Medulla oblongata (tissue), 1 donor: ENCODE measurements around the gene ASIC1.

ENCODE experiments used
- DNase-seq: peaks from one replicate; pipeline ENCODE4 v3.0.0-alpha.2; 2015; ENCODE audit errors: extremely low spot score

ASIC1 gene

DNA sequence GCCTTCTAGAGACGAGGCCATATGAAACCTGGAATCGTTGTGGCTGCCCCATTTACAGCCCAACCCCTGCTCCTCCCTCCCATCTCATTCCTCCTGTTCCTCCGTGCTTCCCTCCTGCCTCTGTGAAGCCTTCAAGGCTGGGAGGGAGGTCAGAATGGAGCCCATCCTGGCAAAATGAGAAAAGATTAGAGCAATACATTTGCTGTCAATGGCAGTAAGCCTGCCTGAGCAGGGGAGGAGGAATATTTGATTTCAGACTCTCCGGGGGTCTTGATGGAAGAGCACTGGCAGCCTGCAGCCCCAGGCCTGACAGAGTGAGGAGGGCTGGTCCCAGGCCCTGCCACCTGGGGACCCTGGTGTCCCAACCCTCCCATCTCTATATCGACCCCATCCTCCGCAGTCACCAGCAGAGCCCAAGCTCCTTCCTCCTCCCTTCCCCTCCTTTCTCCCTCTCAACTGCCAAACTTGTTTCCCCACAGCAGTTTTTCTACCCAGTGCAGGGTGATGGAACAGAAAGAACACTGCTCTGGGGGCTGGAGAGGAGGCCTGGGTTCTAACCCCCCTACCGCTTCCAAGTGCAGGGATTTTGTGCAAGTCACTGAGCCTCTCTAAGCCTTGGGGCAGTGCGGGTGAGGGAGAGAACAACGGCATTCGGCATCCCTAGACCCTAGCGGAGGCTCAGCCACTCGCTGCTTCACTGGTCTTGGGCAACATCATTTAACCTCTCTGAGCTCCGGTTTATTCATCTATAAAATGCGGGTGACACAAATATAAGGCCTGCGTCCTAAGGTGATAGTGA is 16.1 kb upstream of the ASIC1 start:
- no peak for DNase-seq

DNA sequence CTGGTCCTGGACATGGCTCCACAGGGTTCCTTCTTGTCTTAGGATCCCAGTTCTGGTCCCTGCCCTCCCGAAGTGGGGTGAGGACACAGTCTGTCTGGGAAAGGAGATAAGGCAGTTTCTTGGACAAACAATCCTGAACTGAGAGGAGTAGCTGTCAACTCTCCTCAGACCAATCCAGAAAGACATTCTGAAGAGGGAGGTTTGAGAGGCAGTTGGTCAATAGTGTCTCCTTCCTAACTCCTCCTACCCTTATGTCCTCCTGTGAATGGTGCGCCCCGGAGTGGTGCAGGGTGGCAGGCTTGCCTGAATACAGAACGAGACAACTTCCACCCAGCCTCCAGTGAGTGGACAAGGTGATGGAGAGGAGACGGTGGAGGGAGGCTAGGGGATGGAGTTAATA is 15.4 kb upstream of the ASIC1 start:
- no peak for DNase-seq

DNA sequence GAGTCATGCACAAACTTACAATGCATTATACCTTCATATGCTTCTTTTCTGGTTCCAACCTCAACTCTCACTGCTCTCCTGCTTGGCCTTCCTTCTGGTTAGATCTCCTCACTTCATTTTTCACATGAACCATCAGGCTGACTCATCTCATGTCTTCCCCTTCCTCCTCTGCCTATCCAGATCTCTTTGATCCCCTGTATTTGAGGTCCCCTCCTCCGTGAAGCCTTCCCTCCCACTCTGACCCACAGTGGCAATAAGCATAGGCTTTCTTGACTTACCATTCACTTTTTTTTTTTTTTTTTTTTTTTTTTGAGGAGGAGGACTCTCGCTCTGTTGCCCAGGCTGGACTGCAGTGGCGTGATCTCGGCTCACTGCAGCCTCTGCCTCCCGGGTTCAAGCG is 14.7 kb upstream of the ASIC1 start:
- DNase-seq: no peak

DNA sequence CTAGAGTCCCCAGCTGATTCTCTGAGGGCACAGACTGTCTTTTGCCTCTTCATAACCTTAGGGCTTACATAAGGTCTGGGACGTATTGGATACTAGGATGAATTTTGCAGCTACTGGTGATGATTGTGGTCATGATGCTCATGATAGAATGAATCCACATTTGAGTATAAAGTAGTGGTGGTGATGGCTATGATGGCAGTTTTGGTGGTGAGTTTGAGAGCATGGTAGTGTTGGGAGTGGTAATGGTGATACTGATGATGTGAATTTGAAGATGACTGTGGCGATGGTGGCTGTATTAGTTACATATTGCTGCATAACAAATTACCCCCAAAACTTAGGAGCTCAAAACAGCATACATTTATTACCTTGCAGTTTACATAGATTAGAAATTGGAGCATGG is 14.1 kb upstream of the ASIC1 start:
- no peak for DNase-seq

DNA sequence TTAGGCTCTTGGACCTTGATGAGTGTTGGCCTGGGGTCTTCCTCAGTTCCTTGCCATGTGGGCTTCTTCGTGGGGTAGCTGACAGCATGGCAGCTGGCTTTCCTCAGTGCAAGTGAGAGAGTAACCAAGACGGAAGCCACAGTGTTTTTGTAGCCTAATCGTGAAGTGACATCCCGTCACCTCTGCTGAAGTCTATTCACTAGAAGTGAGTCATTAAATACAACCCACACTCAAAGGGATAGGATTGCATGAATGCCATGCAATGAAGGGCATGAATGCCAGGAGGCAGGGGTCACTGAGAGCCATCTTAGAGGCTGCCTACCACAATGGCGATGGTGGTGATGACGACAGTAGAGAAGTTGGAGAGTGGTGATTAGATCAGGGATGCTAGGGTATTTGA is 13.5 kb upstream of the ASIC1 start:
- DNase-seq: no peak

DNA sequence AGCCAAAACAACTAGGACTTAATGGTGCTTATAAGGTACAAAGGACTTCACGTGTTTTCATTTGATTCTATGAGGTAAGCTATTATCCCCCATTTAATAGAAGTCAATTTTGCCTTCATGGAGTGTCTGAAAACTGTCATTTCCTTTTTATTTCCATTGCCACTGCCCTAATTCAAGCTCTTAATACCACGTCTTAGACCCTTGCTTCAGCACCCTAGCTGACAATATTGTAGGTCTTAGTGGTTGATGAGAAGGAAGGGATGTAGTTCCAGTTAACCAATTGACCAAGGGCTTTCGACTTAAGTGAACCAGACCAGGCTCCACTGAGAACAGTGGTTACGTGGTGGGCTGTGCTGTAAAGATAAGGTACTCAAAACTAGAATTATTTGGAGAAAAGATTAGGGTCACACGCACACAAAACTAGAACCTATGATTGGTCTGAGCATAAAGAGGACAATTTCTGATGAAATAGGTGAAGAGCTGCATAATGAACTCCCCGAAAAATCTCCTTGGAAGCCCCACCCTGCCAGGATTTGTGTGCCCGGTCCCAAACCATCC is 9.6 kb upstream of the ASIC1 start:
- DNase-seq: no peak

DNA sequence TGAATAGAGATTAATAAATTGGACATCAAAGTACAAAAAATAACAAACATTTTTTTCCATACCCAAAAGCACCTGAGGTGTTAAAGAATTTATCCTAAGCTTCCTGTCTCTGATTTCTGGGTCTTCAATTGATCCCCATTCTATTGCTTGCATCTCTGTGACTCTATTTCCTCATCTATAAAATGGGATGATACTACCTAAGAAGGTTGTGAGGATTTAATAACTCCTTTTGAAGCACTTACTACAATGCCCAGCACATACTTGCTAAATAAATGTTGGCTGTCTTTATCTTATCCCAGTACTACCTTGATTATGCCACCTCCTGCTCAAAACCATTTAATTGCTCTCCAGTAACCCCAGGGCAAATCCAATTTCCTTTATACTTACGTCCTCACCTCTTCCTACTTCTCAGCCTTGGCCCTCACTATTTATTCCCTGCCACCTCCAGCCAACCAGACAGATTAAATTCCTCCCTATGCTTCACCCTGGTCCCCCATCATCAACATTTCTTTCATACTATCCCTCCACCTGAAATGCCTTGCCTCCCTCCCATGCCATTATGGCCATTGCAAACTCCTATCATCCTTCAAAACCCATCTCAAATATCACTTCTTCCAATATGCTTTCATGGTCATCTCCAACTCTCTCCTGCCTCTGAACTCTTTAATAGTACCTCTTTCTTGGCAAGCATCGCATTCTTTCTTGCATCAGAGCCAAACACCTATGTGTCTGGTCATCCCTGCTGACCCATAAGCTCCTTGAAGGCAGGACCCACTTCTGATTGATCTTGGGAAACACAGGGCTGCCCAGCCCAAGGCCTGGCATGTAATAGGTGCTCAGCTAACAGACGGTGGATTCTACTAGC is 7.9 kb upstream of the ASIC1 start:
- no peak for DNase-seq

DNA sequence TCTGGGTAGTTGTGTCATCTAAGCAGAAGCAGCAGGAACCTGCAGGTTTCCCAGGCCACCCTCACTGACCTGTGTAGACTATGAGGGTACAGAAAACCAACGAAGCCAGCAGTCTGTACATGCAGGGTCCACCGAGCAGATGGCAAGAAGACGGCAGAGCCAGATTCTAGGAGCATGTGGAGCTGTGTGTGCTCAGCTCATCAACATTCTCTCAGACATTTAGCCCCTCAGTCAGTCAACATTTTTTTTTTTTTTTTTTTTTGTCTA is 7.3 kb upstream of the ASIC1 start:
- no peak for DNase-seq

DNA sequence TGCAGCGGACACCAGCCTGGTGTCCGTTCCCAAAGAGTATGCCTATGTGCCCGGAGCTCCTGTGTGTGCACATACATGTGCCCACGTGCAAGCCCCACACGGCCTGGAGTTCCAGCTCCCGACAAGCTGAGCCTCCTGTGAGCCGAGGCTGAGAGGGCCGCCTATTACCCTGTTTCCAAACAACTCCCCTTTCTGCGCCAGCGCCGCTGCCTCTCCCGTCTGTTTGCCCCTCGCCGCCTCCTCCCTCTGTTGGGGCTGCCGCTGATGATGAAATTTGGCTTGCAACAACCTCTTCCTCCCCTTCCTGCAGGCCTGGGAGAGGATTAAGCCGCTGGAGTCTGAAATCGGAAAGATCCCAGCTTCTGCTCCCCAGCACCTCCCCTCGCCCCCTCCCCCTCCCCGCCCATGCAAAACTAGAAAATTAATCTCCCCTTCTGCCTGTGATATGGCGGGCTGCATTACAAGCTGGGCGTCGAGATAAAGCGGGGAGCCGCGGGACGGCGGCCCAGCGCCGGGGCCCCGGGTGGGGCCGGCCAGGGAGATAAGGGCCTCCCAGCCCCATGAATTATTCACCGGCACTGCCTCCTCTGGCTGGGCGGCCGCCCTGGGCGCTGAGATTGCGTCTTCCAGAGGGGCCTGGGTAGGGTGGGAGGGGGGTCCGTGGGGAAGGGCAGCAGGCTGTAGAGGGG is 6.8 kb upstream of the ASIC1 start:
- DNase-seq: no peak

DNA sequence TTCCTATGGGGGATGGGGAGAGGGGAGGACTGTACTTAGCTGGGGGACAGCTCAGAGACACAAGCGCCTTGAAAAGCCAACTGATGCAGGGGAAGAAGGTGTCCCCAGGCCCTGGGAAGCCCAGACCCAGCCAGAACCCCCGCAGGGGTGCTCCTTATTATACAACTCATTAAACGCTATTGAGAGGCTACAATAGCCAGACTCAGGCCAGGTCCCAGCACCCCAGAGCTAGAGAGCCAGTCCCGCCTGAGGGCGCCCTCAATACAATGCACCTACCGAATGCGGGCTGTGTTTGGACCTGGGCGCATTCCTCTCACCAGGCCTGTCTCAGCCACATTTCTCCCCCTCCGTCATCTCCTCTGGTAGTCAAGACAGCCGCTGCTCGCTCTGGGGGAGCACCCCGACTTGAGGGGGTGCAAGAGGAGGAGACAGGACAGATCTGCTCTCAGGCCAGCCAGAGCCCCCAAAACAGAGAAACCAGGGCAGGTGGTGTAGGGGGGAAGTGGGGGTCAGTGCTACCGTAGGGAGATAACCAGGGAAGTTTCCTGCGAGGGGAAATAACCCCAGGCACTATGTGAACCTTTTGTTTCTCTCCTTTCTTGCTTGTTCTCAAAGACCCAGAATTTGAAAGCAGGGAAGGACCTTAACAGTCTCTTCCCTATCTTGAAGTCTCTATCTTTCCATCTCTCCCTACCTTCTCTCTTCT is 6.1 kb upstream of the ASIC1 start:
- no peak for DNase-seq

DNA sequence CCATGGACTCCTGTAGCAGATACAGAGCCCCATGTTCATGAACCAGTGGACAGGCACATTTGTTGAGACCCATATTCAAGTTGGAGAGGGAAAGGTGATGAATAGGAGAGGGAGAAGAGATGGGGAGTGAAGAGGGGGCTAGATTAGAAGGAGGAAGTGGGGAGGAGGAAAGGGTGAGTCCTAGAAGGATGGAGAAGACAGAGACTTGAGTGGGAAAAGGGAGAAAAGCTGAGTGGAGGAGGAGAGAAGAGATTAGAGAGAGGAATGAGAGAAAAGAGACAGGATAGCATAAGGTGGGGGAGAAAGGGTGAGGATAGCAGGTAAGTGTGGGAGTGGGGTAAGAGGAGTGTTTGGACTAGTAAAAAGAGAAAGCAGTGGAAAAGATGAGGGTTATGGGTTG is 4.9 kb upstream of the ASIC1 start:
- no peak for DNase-seq

DNA sequence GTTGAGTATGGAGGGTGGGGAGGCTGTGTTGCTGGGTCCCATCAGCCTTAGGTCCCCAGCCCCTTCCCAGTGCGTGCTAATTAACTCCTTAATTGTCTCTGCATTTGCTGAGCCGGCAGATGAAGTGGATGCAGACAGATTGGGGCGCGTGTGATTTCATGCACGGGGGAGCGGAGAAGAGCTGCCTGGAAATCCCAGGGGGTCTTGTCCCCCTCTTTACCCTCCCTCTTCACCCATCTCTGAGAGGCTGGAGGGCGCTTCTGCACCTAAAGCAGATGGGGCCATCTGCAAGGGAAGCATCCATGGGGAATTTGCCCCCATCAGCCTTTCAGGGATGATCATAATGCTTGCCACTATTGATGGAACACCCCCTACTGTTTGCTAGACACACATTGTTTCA is 4.4 kb upstream of the ASIC1 start:
- no peak for DNase-seq

DNA sequence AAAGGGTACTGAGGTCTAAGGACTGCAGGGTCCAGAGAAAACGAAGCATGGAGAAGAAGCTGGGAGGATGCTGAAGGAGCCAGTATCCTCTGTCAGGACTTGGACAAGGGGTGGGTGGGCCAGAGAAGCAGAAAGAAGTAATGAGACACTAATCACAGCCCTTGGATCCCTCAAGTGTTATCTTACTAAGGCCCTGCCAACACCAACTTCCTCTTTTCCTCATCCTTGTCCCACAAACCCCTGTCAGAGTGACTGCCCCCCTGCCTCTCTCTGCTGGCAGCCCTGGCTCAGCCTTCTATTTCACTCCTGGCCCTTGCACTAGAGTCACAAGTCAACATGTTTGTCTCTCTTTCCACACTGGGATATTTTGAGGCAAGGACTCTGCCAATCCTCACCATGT is 3.8 kb upstream of the ASIC1 start:
- DNase-seq: peak; percentile 37

DNA sequence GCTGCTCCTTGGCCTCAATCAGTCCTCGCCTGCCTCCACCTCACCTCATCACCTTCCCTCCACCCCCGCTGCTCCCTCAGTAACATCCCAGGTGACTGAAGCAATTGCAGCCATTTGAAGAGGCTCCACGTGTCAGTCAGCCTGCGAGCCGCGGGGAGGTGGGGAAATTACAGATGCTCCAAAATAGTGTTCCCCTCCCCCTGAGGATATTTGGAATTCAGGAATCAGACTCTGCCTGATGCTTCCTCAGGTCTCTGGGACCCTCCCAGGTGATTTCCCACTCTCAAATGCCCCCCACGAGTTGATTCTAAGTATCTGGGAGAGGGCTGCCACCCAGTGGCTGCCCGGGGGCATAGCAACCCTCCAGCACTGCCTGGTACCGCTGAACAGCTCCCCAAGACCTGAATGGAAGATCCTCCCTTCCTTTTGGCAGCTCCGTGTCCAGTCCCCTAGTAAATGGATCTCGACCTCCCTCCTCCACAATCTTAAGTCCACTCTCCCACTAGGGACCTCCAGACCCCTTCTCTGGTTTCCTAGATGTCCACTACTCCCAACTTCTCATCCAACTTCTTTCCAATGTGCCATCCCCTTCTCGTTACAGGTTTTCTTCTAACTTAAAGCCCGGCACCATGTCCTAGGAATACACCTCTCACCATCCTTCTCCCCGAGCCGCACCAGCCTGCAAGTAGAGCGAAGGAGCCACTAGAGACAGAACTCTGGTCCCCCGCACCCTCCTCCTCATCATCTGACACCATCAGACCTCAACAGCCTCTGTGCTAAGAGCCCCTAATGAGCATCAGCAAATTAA is 1.4 kb upstream of the ASIC1 start:
- peak; percentile 69 for DNase-seq

DNA sequence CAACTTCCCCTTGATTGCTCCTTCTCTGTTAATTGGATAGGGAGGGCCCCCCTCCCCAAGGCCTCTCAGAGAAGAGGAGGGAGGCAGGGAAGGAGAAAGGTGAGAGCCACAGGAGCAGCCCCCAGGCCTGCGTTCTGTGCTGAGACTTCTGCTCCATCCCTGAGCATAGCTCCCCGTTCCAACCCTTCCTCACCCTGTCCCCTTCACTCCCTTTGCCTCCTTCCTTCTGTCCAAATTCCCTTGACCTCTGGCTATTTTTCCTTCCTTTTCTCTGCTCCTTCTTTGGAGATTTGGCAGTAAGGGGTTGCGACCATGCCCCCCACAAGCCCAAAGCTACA is 788 bp upstream of the ASIC1 start:
- no peak for DNase-seq

DNA sequence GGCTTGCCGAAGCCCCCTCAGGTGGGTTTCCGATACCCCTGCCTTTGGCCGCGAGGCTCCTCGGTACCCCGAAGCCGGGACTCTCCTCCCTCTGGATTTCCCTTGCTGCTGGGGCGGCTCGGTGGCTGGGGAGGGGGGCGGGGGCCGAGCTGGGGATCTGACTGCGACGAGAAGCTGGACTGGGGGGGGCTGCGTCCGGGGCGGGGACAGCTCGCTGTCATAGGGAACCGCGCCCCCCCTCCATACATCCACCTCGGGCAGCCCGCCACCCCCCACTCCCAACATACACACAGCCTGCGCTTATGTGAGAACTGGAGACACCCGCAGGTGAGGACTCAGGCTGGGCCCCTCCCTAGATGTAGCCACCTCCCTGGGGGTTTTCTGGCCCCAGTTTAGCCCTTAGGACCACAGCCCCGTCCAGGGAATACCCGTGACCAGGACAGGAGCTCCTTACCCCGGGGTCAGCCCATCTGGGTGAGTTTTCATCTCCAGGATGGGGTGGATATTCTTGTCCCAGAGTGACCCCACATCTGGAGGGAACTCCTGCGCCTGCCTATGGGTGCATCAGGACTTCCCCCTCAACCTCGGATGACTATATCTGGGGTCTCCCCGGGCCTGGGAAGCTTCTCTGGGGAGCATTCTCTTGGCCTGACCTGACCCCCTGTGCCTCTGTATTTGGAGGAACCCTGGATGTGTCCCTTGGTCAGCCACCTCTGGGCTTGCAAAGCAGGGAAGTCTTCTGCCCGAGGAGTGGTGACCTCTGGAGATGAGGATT is 687 bp downstream of the ASIC1 start:
- DNase-seq: no peak

DNA sequence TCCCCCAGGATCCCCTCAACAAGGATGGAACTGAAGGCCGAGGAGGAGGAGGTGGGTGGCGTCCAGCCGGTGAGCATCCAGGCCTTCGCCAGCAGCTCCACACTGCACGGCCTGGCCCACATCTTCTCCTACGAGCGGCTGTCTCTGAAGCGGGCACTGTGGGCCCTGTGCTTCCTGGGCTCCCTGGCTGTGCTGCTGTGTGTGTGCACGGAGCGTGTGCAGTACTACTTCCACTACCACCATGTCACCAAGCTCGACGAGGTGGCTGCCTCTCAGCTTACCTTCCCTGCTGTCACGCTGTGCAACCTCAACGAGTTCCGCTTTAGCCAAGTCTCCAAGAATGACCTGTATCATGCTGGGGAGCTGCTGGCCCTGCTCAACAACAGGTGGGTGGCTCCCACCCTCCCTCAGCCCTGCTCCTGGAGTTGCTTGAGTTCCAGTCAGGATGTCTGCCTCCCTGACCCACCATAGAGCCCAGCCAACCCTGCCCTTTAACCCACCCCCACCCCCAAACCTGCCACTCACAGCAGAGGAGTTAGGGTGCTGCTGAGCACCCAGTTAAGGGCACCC is 1.4 kb downstream of the ASIC1 start:
- no peak for DNase-seq

DNA sequence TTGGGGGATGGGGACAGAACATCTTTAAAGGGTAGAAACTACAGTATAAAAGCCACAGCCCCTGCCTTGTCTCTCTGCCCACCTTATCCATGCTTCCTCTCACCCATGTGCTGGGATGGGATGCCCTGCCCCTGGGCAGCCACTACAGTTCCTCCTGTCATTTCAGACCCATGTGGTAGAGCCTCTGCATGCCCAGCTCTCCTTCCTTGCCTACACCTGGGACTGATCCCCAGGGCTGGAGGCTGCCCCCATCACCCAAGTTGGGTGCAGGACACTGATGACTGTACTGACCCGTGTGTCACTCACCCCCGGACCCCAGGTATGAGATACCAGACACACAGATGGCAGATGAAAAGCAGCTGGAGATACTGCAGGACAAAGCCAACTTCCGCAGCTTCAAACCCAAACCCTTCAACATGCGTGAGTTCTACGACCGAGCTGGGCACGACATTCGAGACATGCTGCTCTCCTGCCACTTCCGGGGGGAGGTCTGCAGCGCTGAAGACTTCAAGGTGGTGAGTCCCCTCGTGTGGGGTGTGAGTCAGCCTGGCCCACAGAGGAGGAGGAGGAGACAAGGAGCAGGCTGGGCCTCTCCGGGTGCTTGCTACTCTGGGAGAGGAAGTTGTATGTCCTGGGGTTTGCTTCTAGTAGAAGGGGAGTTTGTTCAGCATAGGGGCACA is 2.2 kb downstream of the ASIC1 start:
- DNase-seq: no peak

DNA sequence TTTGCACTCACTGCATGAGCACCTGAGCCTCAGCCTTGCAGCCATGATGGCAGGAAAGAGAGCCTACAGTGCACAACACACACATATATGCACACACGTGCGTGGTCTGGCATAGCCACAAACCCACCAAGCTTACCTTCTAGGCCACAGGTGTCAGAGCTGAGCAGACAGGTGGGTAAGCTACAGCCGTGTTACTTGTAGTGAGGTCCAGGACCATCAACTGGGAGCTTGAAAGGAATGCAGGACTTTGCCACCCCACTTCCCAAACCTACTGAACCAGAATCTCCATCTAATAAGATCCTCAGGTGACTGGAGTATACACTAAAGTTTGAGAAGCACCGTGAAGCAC is 2.7 kb downstream of the ASIC1 start:
- DNase-seq: no peak

DNA sequence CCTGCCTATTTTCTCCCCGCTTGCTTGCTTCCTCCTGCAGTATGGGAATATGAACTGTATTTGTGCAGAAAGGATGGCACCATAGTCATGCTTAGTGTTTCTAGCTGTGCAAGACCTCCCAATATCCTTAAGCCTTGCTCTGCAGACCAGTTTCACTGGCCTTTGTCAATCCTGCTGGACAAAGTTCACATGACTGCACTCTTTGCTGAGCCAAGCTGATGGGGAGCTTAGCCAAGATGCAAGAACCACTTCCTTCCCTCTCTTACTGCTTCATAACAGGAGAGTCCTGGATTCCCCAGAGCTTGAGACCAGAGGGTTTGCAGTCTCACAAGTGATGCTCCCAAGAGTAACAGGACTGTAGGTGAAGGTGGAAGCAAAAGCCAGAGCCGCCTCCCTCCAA is 3.8 kb downstream of the ASIC1 start:
- DNase-seq: peak; percentile 63
